ENCODE results near the gene COLEC12.

The COLEC12 gene

DNA sequence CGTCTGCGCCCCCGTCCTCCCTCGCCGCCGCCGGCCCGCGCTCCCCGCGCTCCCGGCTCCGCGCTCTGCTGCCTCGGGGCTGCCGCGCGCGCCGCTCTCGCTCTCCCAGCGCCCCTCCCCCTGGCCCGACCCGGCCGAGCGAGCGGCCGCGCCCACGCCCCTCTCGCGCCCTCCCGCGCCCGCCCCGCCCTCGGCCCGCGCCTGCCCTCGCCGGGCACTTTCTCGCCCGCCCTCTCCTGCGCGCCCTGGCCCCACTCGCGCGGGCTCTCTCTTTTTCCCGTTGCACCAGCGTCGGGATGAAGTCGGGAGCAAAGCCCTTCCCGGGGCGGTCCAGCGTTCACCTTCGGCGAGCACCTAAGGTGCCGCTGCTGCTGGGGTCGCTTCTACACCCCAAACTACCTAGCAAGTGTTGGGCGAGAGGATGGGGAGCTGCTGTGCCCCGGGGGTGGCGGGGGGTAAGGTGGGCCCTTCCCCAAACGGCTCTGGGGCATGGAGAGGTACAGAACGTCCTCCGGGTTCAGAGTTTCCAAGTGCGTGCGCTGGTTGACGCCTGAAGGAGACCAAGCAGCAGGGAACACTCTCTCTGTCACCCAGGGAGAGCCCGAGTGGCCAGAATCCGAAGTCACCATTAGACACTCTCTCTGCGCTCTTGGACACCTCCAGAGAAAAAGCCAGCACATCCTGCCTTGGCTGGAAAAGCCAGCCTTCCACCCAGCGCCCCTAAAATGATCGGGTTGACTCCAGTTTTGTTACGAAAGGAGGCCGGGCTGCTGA lies at the start of gene COLEC12:
Gene COLEC12 (minus strand): TSS at position 70 of the 774 bp plus-strand sequence. CDS start 187 bp downstream, outside the sequence.
- FAIRE-seq: no peak

DNA sequence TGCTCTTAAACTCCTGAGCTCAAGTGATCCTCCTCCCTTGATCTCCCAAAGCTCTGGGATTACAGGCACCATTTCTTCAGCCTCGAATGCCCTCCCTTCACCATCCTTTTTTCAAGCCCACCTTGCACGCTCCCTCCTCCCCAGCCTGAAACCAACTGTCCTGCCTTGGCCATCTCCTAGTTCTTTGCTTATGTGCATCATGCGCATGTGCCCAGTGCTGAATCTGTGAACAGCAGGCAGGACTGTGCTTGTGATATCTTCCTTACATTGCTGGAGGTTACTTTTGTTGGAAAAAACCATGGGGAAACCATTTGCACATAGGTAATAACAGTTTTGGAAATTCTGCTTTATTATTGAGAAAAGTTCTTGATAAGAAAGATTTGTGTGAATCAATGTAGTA lies 49.5 kb upstream of the COLEC12 start:
- FAIRE-seq: no peak

DNA sequence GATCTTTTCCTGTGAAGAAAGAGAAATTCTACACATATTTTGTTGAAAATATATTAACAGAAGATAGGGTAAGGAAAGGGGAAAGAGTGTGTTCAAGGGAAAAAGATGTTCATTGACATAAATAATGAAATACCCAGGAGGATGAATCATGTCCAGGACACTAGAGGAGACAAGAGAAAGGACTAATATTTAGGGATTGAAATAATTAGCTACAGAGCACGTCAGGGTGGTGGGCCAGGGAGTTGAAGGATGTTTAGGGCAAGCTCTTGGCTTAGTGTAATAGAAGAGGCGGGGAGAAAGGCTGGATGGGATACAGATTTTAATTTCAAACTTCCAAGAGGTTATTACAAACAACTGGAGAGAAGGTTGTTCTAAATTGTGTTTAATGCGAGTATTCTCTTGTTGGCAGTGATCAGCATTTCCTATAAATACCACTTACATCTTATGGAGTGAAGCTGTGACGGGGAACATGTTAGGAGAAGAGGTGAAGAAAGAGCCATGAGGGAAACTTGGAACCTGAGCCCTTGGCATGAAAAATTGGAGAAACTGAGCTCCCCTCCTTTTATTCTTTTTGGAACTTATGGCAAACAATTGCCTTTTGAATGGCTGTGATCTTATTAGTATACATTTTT lies 43.1 kb upstream of the COLEC12 start:
- no peak for FAIRE-seq

DNA sequence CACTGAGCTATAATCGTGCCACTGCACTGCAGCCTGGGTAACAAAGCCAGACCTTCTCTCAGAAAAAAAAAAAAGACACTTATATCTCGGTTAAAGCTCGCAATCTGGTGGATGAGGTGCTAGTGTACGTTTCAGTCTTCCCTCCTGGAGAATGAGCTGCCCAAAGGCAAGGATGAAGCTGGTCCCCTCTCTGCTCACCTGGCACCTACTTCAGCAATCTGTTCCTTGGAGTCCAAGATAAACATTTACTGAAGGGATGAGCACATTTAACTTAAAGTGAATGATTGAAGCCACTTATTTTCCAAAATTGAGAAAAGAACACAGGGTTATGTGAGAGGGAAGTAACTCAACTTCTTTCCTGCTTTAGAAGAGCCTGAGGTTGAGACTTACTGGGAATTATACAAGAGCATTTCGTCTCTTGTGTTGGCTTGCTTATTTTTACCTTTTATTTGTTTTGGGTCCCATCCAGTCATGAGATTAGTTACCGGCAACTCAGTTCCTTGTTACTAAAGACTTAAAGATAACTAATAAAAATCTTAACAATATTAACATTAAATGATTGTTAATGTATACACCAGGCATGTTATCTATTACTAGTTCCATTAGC lies 33.6 kb upstream of the COLEC12 start:
- FAIRE-seq: no peak

DNA sequence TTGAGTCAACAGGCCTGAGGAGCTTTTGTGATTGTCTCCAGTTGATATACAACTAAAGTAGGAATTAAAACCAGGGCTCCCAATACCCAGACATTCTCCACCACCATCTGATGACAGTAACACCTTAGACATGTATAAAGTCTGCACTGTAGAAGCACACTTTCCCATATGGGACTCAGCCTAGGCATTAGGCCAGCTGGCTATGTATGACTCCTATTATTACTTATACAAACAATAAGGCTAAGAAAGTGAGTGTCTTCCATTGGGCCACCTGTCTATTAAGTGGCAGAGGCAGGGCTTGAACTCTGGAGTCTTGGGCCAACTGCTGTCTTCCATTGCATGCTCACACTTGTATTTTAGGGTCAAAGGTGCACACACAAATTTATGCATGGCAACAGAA lies 32.1 kb upstream of the COLEC12 start:
- FAIRE-seq: no peak

DNA sequence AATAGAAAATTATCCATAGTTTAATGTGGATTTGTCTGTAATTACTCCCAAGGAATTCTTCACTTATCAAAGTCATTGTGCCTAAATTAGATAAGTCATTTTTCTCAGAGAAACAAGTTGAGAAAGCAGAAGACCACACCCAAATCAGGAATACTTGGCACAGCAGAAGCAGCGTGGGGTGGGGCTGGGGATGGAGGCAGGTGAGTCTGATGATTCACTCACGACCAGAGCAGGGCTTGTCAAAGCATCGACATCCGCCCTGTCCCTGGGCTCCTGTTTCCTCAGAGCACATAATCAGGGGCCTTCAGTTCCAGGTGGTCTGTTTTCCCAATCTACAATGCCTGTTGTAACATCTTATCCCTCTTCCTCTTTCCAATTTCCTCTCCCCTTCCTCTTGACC lies 31.5 kb upstream of the COLEC12 start:
- no peak for FAIRE-seq

DNA sequence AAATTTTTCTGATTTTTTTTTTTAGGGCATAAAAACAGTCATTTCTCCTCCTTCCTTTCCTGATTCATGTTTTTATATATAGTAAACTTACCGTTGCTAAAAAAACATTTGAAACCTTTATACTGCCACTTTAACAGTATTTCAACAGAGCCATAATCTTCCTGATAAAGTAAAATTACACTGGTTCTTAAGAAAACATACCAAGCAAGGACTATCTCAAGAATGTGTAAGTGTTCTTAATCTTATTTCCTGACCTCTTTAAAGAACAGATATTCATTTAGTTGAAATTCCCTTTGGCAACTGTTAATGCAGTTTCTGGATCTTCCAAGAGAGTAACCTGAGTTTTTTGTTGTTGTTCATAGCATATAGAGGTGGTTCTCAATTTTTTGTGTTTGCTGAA lies 26.6 kb upstream of the COLEC12 start:
- no peak for FAIRE-seq

DNA sequence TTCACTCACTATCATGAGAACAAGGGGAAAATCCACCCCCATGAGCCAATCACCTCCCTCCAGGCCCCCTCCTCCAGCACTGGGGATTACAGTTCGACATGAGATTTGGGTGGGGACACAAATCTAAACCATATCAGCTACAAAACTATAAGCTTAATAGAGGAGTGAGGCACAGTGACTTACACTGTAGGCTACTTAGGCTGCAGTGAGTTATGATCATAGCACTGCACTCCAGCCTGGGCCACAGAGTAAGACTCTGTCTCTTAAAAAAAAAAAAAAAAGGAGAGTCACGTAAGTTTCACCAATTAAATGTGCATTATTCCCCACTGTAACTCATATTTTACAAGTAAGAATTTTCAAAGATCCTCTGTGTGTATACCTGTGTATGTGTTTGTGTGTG lies 26.2 kb upstream of the COLEC12 start:
- FAIRE-seq: no peak

DNA sequence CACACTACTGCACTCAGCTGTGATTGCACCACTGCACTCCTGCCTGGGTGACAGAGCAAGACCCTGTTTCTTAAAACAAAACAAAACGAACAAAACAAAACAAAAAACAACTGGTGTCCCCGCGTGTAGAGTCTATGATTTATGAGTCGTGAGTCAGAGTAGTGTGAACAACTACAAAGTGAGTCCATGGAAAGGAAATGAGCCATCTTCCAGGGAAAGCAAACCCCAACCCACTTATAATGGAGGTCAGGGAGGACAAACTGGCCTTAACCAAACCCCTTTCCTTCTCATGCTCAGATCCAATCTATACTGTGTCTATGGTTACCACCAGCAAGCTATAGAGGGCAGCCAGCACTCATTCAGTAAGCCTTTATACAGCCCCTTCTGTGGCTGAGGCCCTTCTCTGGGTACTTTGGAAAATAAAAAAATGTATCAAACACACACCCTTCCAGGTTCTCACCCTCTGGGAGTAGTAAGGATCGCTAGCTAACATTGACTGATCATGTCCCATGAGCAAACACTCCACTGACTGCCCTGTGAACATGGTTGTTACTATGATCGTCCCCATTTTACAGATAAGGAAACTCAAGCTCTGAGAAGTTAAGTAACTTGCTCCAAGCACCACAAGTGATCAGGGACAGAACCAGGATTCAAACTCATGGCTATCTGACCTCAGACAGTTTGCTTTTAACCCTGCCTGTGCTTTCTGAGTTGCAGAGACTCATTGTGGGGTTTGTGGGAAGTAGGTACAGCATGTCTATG lies 24.7 kb upstream of the COLEC12 start:
- no peak for FAIRE-seq

DNA sequence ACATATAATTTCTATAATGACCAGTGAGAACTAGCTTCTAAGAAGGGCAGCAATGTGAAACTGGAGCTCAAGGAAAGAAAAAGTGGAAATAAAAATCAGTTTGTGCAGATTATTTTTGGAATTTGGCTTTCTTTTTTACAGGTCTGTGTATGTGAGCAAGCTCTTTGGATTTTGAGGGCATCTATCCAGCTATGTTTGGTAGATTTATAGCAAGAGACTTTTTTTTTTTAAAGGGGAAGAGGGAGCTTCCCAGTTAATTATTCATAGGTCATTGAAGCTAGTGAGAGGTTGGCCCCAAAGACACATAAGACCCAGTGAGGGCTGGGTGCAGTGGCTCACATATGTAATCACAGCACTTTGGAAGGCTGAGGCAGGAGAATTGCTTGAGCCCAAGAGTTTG lies 24.0 kb upstream of the COLEC12 start:
- no peak for FAIRE-seq

DNA sequence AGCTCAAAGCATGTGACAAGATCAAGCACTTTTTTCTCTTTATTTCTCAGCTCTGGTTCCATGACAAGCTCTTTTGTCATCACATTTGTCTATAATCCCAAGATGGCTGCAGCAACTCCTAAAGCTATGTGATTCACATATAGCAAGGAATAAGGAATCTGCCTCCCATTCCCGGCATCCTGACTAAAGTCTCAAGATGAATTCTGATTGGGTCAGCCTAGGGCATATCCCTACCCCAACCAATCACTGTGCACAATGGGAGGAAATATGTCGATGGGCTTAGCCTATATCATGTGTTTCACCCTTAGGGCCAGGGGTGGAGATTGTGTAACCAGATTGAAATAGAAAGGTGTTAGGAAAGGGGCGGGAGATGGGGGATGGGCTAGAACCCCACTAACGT lies 23.1 kb upstream of the COLEC12 start:
- no peak for FAIRE-seq

DNA sequence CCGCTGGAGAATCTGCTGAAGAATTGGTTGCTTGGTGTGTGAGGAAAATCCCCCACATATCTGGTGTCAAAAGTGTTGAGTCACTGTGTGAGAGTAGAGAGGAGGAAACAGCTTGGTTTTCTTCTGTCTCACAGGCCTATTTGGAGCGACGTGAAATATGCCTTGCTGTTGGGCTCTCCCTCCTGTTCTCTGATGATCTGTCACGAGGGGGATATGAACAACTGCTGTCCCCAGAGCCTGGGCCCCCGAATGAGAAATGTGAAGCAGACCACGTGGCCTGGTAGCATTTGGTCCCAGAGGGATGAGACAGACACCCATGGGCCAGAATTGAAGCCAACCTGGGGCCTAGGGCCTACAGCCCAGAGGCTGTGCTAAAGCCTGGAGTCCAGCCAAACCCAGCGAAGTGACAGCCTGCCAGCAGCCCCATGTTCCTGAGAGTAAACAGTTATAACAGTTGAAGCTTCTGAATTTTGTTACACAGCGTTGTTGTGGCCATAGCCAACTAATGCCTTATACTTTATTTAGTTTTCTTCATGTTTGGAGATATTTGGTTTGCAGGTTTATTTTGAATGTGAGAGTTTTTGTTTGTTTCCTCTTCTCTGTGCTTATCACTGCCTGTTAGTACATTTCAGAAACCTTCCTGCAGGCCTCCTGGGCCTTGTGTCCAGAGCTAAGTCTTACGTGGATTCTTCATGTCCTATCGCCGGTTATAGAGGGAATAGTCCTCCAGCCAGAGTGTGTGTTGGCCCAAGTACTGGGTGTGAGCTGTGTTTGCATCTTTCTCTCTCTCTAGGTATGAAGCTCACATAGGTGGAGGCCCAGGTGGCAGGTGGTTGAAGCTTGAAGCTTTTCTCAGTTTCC lies 18.7 kb upstream of the COLEC12 start:
- no peak for FAIRE-seq

DNA sequence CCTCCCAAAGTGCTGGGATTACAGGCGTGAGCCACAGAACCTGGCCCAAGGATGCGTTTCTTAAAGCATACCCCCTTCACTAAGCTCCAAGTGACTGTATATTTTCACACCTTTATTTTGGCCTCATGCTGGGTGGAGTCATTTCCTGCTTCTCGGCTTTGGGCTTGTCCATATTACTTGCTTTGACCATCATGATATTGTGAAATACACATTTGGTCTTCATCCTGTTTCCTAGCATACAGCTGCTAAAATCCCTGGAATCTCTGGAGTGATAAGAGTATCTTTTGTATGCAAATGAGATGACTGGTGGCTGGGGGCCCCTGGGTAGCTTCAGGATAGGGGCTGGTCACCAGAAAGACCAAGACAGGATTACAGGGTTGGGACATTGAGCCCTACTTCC lies 17.6 kb upstream of the COLEC12 start:
- FAIRE-seq: no peak

DNA sequence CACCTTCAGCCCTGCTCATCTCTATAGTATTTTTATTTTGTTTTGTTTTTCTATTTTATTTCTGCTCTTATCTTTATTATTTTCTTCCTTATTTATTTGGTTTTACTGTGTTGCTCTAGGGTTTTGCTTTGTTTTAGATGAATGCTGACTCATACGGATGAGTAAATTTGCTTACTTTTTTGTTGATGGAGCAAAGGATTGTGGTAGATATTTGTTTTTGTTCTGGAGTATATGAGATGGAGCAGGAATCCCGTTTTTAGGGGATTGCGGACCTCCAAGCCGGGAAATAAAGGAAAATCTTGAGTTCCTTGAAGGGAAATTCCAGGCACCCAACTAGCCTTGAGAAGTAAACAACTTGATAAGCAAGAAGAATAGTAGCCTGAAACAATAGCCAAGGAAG lies 15.3 kb upstream of the COLEC12 start:
- no peak for FAIRE-seq

DNA sequence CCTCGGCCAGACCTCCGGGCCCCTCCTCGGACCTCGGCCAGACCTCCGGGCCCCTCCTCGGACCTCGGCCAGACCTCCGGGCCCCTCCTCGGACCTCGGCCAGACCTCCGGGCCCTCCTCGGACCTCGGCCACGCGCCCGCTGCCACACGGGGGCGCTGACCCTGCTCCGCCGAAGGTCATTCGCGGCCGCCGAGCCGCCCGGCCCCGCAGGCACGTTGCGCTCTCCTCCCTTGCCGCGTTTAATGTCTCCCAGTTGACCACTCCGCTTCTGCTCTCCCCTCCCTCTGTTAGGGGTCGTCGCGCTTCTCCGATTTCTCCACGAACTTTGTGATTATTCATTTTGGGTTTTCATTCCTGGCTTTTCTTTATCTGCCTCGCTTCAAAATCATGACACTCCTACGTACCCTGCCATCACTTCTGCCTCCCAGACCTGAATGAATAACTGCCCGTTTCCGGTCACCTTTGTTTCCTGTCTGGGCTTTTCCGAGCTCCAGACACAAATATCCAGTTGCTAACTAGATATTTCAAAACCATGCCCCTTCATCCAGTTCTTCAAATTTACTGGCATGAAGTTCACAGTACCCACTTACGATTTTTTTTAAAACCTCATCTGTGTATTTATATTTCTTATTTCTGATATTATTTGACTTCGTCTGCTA lies 14.8 kb upstream of the COLEC12 start:
- FAIRE-seq: no peak

DNA sequence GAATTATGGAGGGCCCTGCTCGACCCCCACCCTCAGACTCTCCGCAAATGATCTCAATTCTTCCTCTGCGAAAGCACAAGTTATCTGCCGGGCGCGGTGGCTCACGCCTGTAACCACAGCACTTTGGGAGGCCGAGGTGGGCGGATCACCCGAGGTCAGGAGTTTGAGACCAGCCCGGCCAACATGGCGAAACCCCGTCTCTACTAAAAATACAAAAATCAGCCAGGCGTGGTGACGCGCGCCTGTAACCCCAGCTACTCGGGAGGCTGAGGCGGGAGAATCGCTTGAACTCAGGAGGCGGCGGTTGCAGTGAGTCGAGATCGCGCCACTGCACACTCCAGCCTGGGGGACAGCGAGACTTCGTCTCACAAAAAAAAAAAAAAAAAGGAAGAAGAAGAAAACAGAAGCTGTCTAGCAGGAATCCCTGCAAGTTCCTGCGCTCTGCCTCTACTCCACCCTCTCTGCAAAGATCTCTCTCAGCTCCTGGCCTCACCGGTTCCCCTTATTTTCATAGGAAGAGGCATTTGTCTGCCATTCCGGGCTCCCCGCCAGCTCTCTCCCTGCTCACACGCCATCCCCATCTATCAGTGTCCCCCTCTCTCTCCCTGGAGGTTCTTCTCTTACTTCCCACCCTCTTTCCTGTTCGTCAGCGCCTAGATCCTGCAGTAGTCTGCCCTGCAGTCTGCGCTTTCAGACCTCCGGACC lies 13.5 kb upstream of the COLEC12 start:
- no peak for FAIRE-seq

DNA sequence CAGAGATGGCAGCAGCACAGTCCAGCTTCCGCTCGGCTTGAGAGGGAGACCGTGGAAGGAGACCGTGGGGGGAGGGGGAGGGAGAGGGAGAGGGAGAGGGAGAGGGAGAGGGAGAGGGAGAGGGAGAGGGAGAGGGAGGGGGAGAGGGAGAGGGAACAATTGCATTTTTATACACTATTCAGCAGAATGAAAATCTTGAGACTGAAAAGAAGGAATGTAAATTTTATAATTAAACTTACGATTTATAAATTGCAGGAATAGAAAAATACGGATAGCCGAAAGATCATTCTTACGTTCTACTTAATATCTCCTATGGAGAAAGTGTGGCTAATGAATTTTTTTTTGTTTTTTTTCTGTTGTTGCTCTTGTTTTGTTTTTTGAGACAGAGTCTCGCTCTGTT lies 12.5 kb upstream of the COLEC12 start:
- no peak for FAIRE-seq

DNA sequence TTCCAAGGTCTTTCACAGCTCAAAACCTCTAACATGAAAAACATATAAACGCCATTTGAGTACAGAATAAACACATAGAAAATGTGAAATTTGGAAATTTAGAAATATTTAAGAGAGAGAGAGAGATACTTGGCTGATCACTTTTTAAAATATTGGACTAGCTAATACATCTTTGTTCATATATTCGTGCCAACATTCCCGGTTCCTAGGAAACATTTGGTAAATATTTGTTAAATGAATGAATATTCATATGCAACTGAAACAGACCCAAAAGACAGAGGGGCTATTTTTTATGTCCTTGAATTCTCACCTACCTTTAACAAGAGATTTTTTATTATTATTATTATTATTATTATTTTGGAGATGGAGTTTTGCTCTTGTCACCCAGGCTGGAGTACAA lies 8.3 kb upstream of the COLEC12 start:
- FAIRE-seq: no peak

DNA sequence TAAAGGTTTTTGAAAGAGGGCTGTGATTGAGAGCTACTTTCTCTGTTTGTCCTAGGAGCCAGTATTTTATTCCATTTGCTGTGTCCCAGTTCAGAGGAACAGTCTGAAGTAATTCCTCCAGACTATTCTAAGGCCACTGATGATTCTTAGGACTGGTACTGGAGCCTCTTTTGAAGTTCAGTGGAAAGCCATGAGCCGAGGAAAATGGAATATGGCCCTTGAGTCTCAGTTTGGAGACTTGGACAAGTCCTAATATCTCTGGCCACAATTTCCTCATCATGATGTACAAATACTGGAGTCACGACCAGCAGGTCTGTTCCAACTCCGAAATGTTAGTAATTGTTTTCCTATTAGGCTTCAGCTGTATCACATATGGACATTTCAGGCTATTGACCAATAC lies 7.1 kb upstream of the COLEC12 start:
- no peak for FAIRE-seq

DNA sequence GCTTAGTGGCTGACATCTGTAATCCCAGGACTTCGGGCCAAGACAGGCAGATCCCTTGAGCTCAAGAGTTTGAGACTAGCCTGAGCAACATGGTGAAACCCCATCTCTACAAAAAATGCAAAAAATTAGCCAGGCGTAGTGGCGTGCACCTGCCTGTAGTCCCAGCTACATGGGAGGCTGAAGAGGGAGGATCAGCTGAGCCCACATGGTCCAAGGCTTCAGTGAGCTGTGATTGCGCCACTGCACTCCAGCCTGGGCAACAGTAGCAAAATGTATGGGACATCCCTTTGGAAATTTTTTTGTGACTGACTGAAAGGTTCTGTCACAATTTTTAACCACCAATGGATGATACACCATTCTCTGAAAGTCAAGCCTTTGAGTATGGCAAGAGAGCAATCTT lies 6.3 kb upstream of the COLEC12 start:
- no peak for FAIRE-seq

DNA sequence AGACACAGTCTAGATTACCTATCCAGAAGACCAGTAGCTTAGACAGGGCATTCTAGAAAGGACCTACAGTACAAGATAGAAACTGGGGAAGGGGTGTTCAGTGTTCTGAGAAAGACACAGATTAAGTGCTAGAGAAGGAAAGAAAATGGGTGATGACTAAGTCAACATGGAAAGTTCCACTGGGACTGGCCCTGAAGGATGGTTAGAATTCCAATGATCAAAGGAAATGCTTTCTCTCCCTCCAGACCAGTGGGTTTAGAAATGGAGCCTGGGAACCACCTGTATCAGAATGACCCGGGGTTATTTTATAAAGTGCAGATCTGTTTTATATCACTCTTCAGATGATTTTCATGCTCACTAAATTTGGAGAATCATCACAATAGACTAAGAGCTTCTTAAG lies 5.8 kb upstream of the COLEC12 start:
- FAIRE-seq: no peak

Data from G401.6 (cell line).